Prostate gland (tissue), 2 donors: Measurements from ENCODE around the gene VPS13C.

Experiments
- CTCF ChIP-seq, 4 experiments: fragments of 200-600 bp in 2 of 4; fragments of 450-650 bp in 2 of 4; sonication (generic) in 2 of 4; IDR thresholded peaks; 1 replicate in 3 of 4; 2 replicates in 1 of 4; pipeline ENCODE4 v1.5.1; 2016 to 2019; ENCODE audit warnings: antibody characterized with exemption in 4 of 4, mild to moderate bottlenecking in 2 of 4, moderate library complexity in 2 of 4
- POLR2A ChIP-seq: fragments of 450-650 bp; IDR thresholded peaks from one replicate; pipeline ENCODE4 v1.6.1; 2016; ENCODE audit warnings: antibody characterized with exemption, mild to moderate bottlenecking
- POLR2AphosphoS5 ChIP-seq: sonication (generic); formaldehyde crosslinking; IDR thresholded peaks from one replicate; pipeline ENCODE4 v1.6.1; 2017; ENCODE audit warnings: antibody characterized with exemption

- TF ChIP-seq POLR2A (no peak), CTCF (IDR thresholded peaks at IDR 0.05) (no peak), POLR2AphosphoS5 (no peak)
Measured at GRCh38 chr15:61831505-61831921, 228.7 kb downstream of the VPS13C start.
